Measurements from ENCODE around the gene ZNF500.
A peak's percentile ranks its signal among the peaks of the same experiment; 100 is the strongest.

ZNF500 gene

DNA sequence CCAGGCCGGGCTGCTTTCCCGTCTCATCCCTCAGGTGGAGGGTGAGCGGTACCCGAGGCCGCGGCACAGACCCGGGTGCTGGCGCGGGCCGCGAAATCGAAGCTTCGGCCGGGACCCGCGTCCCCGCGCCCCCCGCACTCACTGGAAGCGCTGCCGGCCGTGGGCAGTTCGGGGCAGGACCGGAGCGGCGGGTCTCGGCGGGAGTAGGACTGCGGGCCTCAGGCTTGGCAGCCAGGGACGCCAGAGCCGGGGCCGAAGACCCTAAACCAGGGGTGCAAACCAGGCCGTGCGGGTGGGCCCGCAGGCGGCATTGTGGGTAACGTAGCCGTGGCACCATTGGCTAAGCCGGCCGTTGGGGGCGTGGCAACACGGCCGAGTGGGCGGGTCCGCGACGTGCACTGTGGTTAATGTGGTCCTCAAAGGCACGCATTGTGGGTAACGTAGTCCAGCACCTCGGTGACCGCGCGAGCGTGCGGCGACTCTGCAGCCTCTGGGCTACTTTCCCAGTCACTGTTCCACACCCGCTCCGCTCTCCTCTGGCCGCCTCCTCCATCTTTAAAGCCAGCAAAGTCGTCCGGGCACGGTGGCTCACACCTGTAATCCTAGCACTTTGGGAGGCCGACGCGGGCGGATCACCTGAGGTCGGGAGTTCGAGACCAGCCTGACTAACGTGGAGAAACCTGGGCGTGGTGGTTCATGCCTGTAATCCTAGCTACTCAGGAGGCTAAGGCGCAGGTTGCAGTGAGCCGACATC lies at the start of gene ZNF500:
TSS of gene ZNF500 (minus strand) at position 288 of the 754 bp plus-strand sequence. CDS start 1,184 bp downstream, outside the sequence.
- H3F3A ChIP-seq (ENCODE audit: control insufficient read depth, insufficient read depth) = peaks cover 15% of the 10 kb centered on the region
- peak within 1 kb of the TSS; percentile 36 for H3K27ac ChIP-seq (ENCODE audit: low read depth, low read length)
- H3K9me3 ChIP-seq (ENCODE audit: control insufficient read depth, insufficient read depth, low read length) = no peaks in the 10 kb centered on the region
- H3K4me3 ChIP-seq (ENCODE audit: low read length) = peak within 1 kb of the TSS; percentile 87
- H3K4me2 ChIP-seq (ENCODE audit: low read length) = peak within 1 kb of the TSS; percentile 88
- TF ChIP-seq EZH2phosphoT487 (IDR thresholded peaks at IDR 0.05; ENCODE audit: borderline replicate concordance, low read length) = no peak
- TF ChIP-seq, protein P1, sequence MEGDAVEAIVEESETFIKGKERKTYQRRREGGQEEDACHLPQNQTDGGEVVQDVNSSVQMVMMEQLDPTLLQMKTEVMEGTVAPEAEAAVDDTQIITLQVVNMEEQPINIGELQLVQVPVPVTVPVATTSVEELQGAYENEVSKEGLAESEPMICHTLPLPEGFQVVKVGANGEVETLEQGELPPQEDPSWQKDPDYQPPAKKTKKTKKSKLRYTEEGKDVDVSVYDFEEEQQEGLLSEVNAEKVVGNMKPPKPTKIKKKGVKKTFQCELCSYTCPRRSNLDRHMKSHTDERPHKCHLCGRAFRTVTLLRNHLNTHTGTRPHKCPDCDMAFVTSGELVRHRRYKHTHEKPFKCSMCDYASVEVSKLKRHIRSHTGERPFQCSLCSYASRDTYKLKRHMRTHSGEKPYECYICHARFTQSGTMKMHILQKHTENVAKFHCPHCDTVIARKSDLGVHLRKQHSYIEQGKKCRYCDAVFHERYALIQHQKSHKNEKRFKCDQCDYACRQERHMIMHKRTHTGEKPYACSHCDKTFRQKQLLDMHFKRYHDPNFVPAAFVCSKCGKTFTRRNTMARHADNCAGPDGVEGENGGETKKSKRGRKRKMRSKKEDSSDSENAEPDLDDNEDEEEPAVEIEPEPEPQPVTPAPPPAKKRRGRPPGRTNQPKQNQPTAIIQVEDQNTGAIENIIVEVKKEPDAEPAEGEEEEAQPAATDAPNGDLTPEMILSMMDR (IDR thresholded peaks at IDR 0.05; ENCODE audit: low read depth, low read length, poor library complexity, severe bottlenecking) = no peak
- no peaks in the 10 kb centered on the region for H3K9me2 ChIP-seq (replicated peaks; ENCODE audit: control insufficient read depth, low read length)
- no peaks in the 10 kb centered on the region for H4K20me1 ChIP-seq (ENCODE audit: control insufficient read depth, insufficient read depth, low read depth, low read length)
- peaks cover 27% of the 10 kb centered on the region for H3K36me3 ChIP-seq (ENCODE audit: control insufficient read depth, low read length)
- H3K27me3 ChIP-seq (ENCODE audit: control insufficient read depth, low read length) = no peaks in the 10 kb centered on the region
- H3K4me1 ChIP-seq (ENCODE audit: control insufficient read depth, low read length) = peaks cover 28% of the 10 kb centered on the region
- H3K79me2 ChIP-seq (ENCODE audit: control insufficient read depth, low read length) = peaks cover 22% of the 10 kb centered on the region

- no peaks in the 10 kb centered on the region for H3K4me1 ChIP-seq (ENCODE audit: control insufficient read depth, low read length)
- no peak overlapping the region for H3K4me2 ChIP-seq (ENCODE audit: low read length)
- no peaks in the 10 kb centered on the region for H3K9me3 ChIP-seq (ENCODE audit: control insufficient read depth, insufficient read depth, low read length)
- no peaks in the 10 kb centered on the region for H3F3A ChIP-seq (ENCODE audit: control insufficient read depth, insufficient read depth)
- no peaks in the 10 kb centered on the region for H3K9me2 ChIP-seq (replicated peaks; ENCODE audit: control insufficient read depth, low read length)
- no peaks in the 10 kb centered on the region for H3K79me2 ChIP-seq (ENCODE audit: control insufficient read depth, low read length)
- no peaks in the 10 kb centered on the region for H4K20me1 ChIP-seq (ENCODE audit: control insufficient read depth, insufficient read depth, low read depth, low read length)
- H3K27me3 ChIP-seq (ENCODE audit: control insufficient read depth, low read length) = no peaks in the 10 kb centered on the region
- H3K4me3 ChIP-seq (ENCODE audit: low read length) = no peak overlapping the region
- peaks cover 63% of the 10 kb centered on the region for H3K36me3 ChIP-seq (ENCODE audit: control insufficient read depth, low read length)
- H3K27ac ChIP-seq (ENCODE audit: low read depth, low read length) = no peak overlapping the region
- no peak for TF ChIP-seq EZH2phosphoT487 (IDR thresholded peaks at IDR 0.05; ENCODE audit: borderline replicate concordance, low read length)
- TF ChIP-seq, protein P1 (IDR thresholded peaks at IDR 0.05; ENCODE audit: low read depth, low read length, poor library complexity, severe bottlenecking) = no peak
Observed at GRCh38 chr16:4814542-4815173, 47.7 kb upstream of the ZNF500 start.

- Histone ChIP-seq H3K9me3 (ENCODE audit: control insufficient read depth, insufficient read depth, low read length) (no peaks in the 10 kb centered on the region), H3K4me2 (ENCODE audit: low read length) (no peak overlapping the region), H3K4me1 (ENCODE audit: control insufficient read depth, low read length) (no peaks in the 10 kb centered on the region), H3K79me2 (ENCODE audit: control insufficient read depth, low read length) (no peaks in the 10 kb centered on the region), H3K27ac (ENCODE audit: low read depth, low read length) (no peak overlapping the region), H3F3A (ENCODE audit: control insufficient read depth, insufficient read depth) (no peaks in the 10 kb centered on the region), H4K20me1 (ENCODE audit: control insufficient read depth, insufficient read depth, low read depth, low read length) (no peaks in the 10 kb centered on the region), H3K36me3 (ENCODE audit: control insufficient read depth, low read length) (peaks cover 61% of the 10 kb centered on the region), H3K4me3 (ENCODE audit: low read length) (no peak overlapping the region), H3K9me2 (replicated peaks; ENCODE audit: control insufficient read depth, low read length) (no peaks in the 10 kb centered on the region), H3K27me3 (ENCODE audit: control insufficient read depth, low read length) (no peaks in the 10 kb centered on the region)
- TF ChIP-seq, protein P1 (IDR thresholded peaks at IDR 0.05; ENCODE audit: low read depth, low read length, poor library complexity, severe bottlenecking) = no peak
- TF ChIP-seq EZH2phosphoT487 (IDR thresholded peaks at IDR 0.05; ENCODE audit: borderline replicate concordance, low read length) = no peak
Observed at GRCh38 chr16:4814046-4814445, 47.1 kb upstream of the ZNF500 start.

All from DOHH2 (cell line).